Heart left ventricle (tissue), 13 donors: Measurements from ENCODE around the gene CYP3A4.

ENCODE experiments used
- POLR2A ChIP-seq, 2 donors: fragments of 450-650 bp; IDR thresholded peaks; one replicate each; pipeline ENCODE4 v1.6.1; 2017; ENCODE audit warnings: antibody characterized with exemption in 2 of 2, mild to moderate bottlenecking in 2 of 2, moderate library complexity in 2 of 2
- TF ChIP-seq, protein P1 (sequence below), 12 donors: fragments of 200-600 bp; sonication (generic) in 4 of 12; IDR thresholded peaks; one replicate each; pipeline versions ENCODE4 v1.5.0 to v1.8.0; 2018 to 2022; ENCODE audit warnings: antibody characterized with exemption in 12 of 12, mild to moderate bottlenecking in 5 of 12
- donor health status: ischemic (EF 13 %, LVEDD 7.1; RV severe dilation, severe dysfunction).
- donor health status: DM: no; HTN: yes; CAD: no.
- donor health status: DM: no; HTN: no; CAD: no.
- donor health status: ischemic (EF 25% LVEDD 6.9; RV normal size, moderate dysfunction).
- donor health status: ischemic (EF 25% LVEDD 5.7; RV mildly dilated, moderate dysfunction).
- donor health status: ischemic (EF 35%, LVEDD 5.7; RV mildly dilated, moderate dysfunction).
- donor health status: nonischemic (EF 11% LVEDD 7.7; RV severe dilation, severe dysfunction).
- donor health status: DM: yes; HTN: yes; CAD: no.
- donor health status: PGD.
- donor health status: ischemic (EF 29% LVEDD 5.4; RV normal size, mild dysfunction).
- donor health status: nonischemic (EF 23%, LVEDD 6.1; RV moderate dilation, normal function).

DNA sequence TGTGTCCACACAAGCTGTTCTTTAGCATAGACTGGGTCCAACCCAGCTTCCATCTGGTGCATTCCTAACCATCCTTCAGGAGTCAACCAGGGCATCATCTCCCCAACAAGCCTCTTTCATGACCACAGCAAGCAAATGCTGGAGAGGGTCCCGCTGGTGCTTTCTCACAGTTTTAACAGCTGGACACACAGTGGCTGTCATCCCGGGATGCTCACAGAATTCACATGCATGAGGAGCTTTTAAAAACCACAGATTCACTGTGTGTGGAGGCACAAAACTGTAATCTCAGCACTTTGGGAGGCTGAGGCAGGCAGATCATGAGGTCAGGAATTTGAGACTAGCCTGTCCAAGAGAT is 42.6 kb downstream of the CYP3A4 start:
- TF ChIP-seq, protein P1, sequence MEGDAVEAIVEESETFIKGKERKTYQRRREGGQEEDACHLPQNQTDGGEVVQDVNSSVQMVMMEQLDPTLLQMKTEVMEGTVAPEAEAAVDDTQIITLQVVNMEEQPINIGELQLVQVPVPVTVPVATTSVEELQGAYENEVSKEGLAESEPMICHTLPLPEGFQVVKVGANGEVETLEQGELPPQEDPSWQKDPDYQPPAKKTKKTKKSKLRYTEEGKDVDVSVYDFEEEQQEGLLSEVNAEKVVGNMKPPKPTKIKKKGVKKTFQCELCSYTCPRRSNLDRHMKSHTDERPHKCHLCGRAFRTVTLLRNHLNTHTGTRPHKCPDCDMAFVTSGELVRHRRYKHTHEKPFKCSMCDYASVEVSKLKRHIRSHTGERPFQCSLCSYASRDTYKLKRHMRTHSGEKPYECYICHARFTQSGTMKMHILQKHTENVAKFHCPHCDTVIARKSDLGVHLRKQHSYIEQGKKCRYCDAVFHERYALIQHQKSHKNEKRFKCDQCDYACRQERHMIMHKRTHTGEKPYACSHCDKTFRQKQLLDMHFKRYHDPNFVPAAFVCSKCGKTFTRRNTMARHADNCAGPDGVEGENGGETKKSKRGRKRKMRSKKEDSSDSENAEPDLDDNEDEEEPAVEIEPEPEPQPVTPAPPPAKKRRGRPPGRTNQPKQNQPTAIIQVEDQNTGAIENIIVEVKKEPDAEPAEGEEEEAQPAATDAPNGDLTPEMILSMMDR (IDR thresholded peaks at IDR 0.05) = no peak
- no peak for TF ChIP-seq POLR2A (IDR thresholded peaks at IDR 0.05)
